H9 (cell line): ENCODE results near the gene TMEM63B. TPM values are rescaled to one million over a fixed set of nuclear protein-coding genes. Genes with fewer than 3 reads are reported as not detected.

Source experiments
- DNase-seq: peaks from one replicate; pipeline ENCODE4 v3.0.0-alpha.2; 2017
- H2AFZ ChIP-seq: one replicate; pipeline ENCODE4 v1.6.1; 2013; ENCODE audit warnings: mild to moderate bottlenecking, low read length, control low read depth, moderate library complexity
- H2AK5ac ChIP-seq: 2 replicates; pipeline ENCODE4 v1.6.1; 2013; ENCODE audit warnings: low read length, control low read depth, mixed read lengths; ENCODE audit not compliant: insufficient read length
- H2BK120ac ChIP-seq: one replicate; pipeline ENCODE4 v1.6.1; 2013; ENCODE audit warnings: low read depth, mild to moderate bottlenecking, low read length, control low read depth, inconsistent platforms; ENCODE audit not compliant: poor library complexity, severe bottlenecking
- H2BK12ac ChIP-seq: 2 replicates; pipeline ENCODE4 v1.6.1; 2013; ENCODE audit warnings: low read length, control low read depth, mixed read lengths, low read depth; ENCODE audit not compliant: insufficient read length
- H2BK15ac ChIP-seq: 2 replicates; pipeline ENCODE4 v1.6.1; 2013; ENCODE audit warnings: low read depth, low read length, control low read depth
- H2BK20ac ChIP-seq: one replicate; pipeline ENCODE4 v1.6.1; 2013; ENCODE audit warnings: low read depth, mild to moderate bottlenecking, low read length, control low read depth, inconsistent platforms; ENCODE audit not compliant: poor library complexity, severe bottlenecking
- H2BK5ac ChIP-seq: 2 replicates; pipeline ENCODE4 v1.6.1; 2013; ENCODE audit warnings: low read length, control low read depth, mixed read lengths; ENCODE audit not compliant: insufficient read length
- H3K14ac ChIP-seq: 2 replicates; pipeline ENCODE4 v1.6.1; 2013; ENCODE audit warnings: low read length, control low read depth; ENCODE audit not compliant: insufficient read depth
- H3K18ac ChIP-seq: 2 replicates; pipeline ENCODE4 v1.6.1; 2013; ENCODE audit warnings: low read depth, mild to moderate bottlenecking, mixed read lengths, low read length, control low read depth; ENCODE audit not compliant: insufficient read length
- H3K23ac ChIP-seq: 2 replicates; pipeline ENCODE4 v1.6.1; 2013; ENCODE audit warnings: low read length, control low read depth, mixed read lengths, low read depth; ENCODE audit not compliant: insufficient read length
- H3K23me2 ChIP-seq: 2 replicates; pipeline ENCODE4 v1.6.1; 2013; ENCODE audit warnings: low read depth, mild to moderate bottlenecking, mixed read lengths, low read length, control low read depth; ENCODE audit not compliant: insufficient read length, poor library complexity, severe bottlenecking
- H3K27ac ChIP-seq: 2 replicates; pipeline ENCODE4 v1.5.1; 2013; ENCODE audit warnings: low read length, control low read depth, mixed read lengths, low read depth; ENCODE audit not compliant: insufficient read length
- H3K27me3 ChIP-seq: 2 replicates; pipeline ENCODE4 v1.6.1; 2013; ENCODE audit warnings: low read length, control low read depth, inconsistent platforms; ENCODE audit not compliant: insufficient read depth
- H3K4ac ChIP-seq: 2 replicates; pipeline ENCODE4 v1.6.1; 2013; ENCODE audit warnings: low read depth, mild to moderate bottlenecking, control low read depth, inconsistent platforms, low read length, moderate library complexity
- H3K4me1 ChIP-seq: 2 replicates; pipeline ENCODE4 v1.6.1; 2013; ENCODE audit warnings: low read length, control low read depth, inconsistent platforms; ENCODE audit not compliant: insufficient read depth
- H3K4me2 ChIP-seq: 2 replicates; pipeline ENCODE4 v1.6.1; 2013; ENCODE audit warnings: low read length, control low read depth, mixed read lengths; ENCODE audit not compliant: insufficient read length, insufficient read depth
- H3K56ac ChIP-seq: 2 replicates; pipeline ENCODE4 v1.6.1; 2013; ENCODE audit warnings: low read depth, mild to moderate bottlenecking, mixed read lengths, low read length, control low read depth; ENCODE audit not compliant: insufficient read length
- H3K79me1 ChIP-seq: 2 replicates; pipeline ENCODE4 v1.6.1; 2013; ENCODE audit warnings: low read depth, mild to moderate bottlenecking, moderate library complexity, low read length, control low read depth, inconsistent platforms; ENCODE audit not compliant: insufficient read depth, poor library complexity, severe bottlenecking
- H3K79me2 ChIP-seq: 2 replicates; pipeline ENCODE4 v1.6.1; 2013; ENCODE audit warnings: low read length, control low read depth, inconsistent platforms; ENCODE audit not compliant: insufficient read depth
- H3K9ac ChIP-seq: 2 replicates; pipeline ENCODE4 v1.6.1; 2013; ENCODE audit warnings: low read length, control low read depth, mixed read lengths; ENCODE audit not compliant: insufficient read length; ENCODE audit errors: extremely low read depth
- H3K9me3 ChIP-seq: one replicate; pipeline ENCODE4 v1.6.1; 2013; ENCODE audit warnings: low read depth, low read length, inconsistent platforms; ENCODE audit not compliant: control insufficient read depth
- H3T11ph ChIP-seq: one replicate; pipeline ENCODE4 v1.6.1; 2013; ENCODE audit warnings: mild to moderate bottlenecking, low read length, control low read depth, inconsistent platforms
- H4K20me1 ChIP-seq: one replicate; pipeline ENCODE4 v1.6.1; 2013; ENCODE audit not compliant: control insufficient read depth, insufficient read length, insufficient read depth
- H4K5ac ChIP-seq: 2 replicates; pipeline ENCODE4 v1.6.1; 2013; ENCODE audit warnings: low read depth, mild to moderate bottlenecking, mixed read lengths, low read length, control low read depth; ENCODE audit not compliant: insufficient read length
- H4K8ac ChIP-seq: replicated peaks from 2 replicates; pipeline ENCODE4 v1.6.1; 2013; ENCODE audit warnings: low read length, control low read depth, mixed read lengths, low read depth; ENCODE audit not compliant: insufficient read length
- H4K91ac ChIP-seq: 2 replicates; pipeline ENCODE4 v1.6.1; 2013; ENCODE audit warnings: low read depth, mild to moderate bottlenecking, moderate library complexity, mixed read lengths, low read length, control low read depth; ENCODE audit not compliant: insufficient read length
- H3K27ac Mint-ChIP-seq, 3 experiments: 2 replicates in 2 of 3; 3 replicates in 1 of 3; pipeline ENCODE4 v1.8.0; 2020 to 2021; ENCODE audit warnings: mixed read lengths in 3 of 3, mild to moderate bottlenecking in 1 of 3, moderate library complexity in 1 of 3
- H3K27me3 Mint-ChIP-seq: 2 replicates; pipeline ENCODE4 v1.8.0; 2021; ENCODE audit warnings: low read depth, mild to moderate bottlenecking, moderate library complexity, mixed read lengths
- H3K36me3 Mint-ChIP-seq, 3 experiments: 2 replicates in 2 of 3; 3 replicates in 1 of 3; pipeline ENCODE4 v1.8.0; 2020 to 2021; ENCODE audit warnings: low read depth in 3 of 3, mixed read lengths in 3 of 3; ENCODE audit not compliant: insufficient read depth in 1 of 3
- H3K4me1 Mint-ChIP-seq, 2 experiments: 2 replicates each; pipeline ENCODE4 v1.8.0; 2020; ENCODE audit warnings: mixed read lengths in 2 of 2
- H3K4me3 Mint-ChIP-seq, 2 experiments: 2 replicates in 1 of 2; 3 replicates in 1 of 2; pipeline ENCODE4 v1.8.0; 2020 to 2021; ENCODE audit warnings: mild to moderate bottlenecking in 2 of 2, mixed read lengths in 2 of 2, moderate library complexity in 1 of 2
- H3K9me3 Mint-ChIP-seq, 2 experiments: 2 replicates in 1 of 2; 3 replicates in 1 of 2; pipeline ENCODE4 v1.8.0; 2020; ENCODE audit warnings: mild to moderate bottlenecking in 2 of 2, mixed read lengths in 2 of 2, moderate library complexity in 1 of 2
- WGBS: extraction: QIAGEN DNeasy Blood & Tissue Kit; methylation state at CpG from one replicate; pipeline ENCODE4 v1.1.7; 2013; ENCODE audit warnings: missing lambda C conversion rate, low lambda C conversion rate, mixed read lengths; ENCODE audit not compliant: insufficient read length; ENCODE audit errors: extremely low coverage; 5-methylcytosine and 5-hydroxymethylcytosine counted together
- total RNA-seq: library from RNA; stranded (reverse); gene quantifications from 2 replicates; pipeline ENCODE4 v1.2.1, GENCODE V29; 2021
- TF ChIP-seq, protein P1 (sequence below): fragments of 200-600 bp; sonication (generic); conservative IDR thresholded peaks from 3 replicates; pipeline ENCODE4 v1.8.0; 2021; ENCODE audit warnings: antibody characterized with exemption, mild to moderate bottlenecking

TMEM63B gene
- total RNA-seq, 1 experiment from 2014 or later: 56.3 TPM

GRCh38 chr6:44179648-44180047 is 52.3 kb downstream of the TMEM63B start:
- no peak overlapping the region for H2BK20ac ChIP-seq
- no peak overlapping the region for H4K91ac ChIP-seq
- no peak overlapping the region for H4K8ac ChIP-seq
- no peaks in the 10 kb centered on the region for H3K9me3 ChIP-seq
- Mint-ChIP-seq H3K27ac (0 out of 7 replicates have a peak overlapping the region, but pooled peaks of 2 of the 3 experiments have one; percentile 3 to 4), H3K9me3 (no peaks in the 10 kb centered on the region), H3K27me3 (no peaks in the 10 kb centered on the region; the same call in 1 of the 2 replicates), H3K4me1 (peaks cover 16 to 18% of the 10 kb centered on the region in 2 experiments), H3K4me3 (no peak overlapping the region), H3K36me3 (no peaks in the 10 kb centered on the region; a peak in 1 of 7 replicates)
- H3K79me1 ChIP-seq: no peaks in the 10 kb centered on the region
- no peak overlapping the region for H4K5ac ChIP-seq
- TF ChIP-seq, protein P1, sequence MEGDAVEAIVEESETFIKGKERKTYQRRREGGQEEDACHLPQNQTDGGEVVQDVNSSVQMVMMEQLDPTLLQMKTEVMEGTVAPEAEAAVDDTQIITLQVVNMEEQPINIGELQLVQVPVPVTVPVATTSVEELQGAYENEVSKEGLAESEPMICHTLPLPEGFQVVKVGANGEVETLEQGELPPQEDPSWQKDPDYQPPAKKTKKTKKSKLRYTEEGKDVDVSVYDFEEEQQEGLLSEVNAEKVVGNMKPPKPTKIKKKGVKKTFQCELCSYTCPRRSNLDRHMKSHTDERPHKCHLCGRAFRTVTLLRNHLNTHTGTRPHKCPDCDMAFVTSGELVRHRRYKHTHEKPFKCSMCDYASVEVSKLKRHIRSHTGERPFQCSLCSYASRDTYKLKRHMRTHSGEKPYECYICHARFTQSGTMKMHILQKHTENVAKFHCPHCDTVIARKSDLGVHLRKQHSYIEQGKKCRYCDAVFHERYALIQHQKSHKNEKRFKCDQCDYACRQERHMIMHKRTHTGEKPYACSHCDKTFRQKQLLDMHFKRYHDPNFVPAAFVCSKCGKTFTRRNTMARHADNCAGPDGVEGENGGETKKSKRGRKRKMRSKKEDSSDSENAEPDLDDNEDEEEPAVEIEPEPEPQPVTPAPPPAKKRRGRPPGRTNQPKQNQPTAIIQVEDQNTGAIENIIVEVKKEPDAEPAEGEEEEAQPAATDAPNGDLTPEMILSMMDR: no peak
- no peak overlapping the region for H3K23ac ChIP-seq
- no peak overlapping the region for H3K4me2 ChIP-seq
- H2BK120ac ChIP-seq: no peak overlapping the region
- no peak overlapping the region for H2BK15ac ChIP-seq
- no peak overlapping the region for H2AK5ac ChIP-seq
- no peak overlapping the region for H3K56ac ChIP-seq
- no peaks in the 10 kb centered on the region for H3K79me2 ChIP-seq
- H3K4ac ChIP-seq: no peak overlapping the region
- H3K18ac ChIP-seq: no peak overlapping the region
- H3K23me2 ChIP-seq: no peaks in the 10 kb centered on the region
- no peak for DNase-seq
- H3K27me3 ChIP-seq: no peaks in the 10 kb centered on the region
- no CpG with 5 or more reads among the region's 7 CpGs for WGBS
- H4K20me1 ChIP-seq: no peaks in the 10 kb centered on the region
- no peak overlapping the region for H2BK5ac ChIP-seq
- H2BK12ac ChIP-seq: no peak overlapping the region
- H3K4me1 ChIP-seq: peaks cover 4% of the 10 kb centered on the region; the same call in 1 of the 2 replicates
- no peak overlapping the region for H3K9ac ChIP-seq
- no peak overlapping the region for H2AFZ ChIP-seq
- H3K27ac ChIP-seq: no peak overlapping the region
- H3T11ph ChIP-seq: no peak overlapping the region
- H3K14ac ChIP-seq: no peak overlapping the region
